ENCODE data around the gene ACVR2B.
A peak's percentile ranks its signal among the peaks of the same experiment; 100 is the strongest.

ACVR2B gene

DNA sequence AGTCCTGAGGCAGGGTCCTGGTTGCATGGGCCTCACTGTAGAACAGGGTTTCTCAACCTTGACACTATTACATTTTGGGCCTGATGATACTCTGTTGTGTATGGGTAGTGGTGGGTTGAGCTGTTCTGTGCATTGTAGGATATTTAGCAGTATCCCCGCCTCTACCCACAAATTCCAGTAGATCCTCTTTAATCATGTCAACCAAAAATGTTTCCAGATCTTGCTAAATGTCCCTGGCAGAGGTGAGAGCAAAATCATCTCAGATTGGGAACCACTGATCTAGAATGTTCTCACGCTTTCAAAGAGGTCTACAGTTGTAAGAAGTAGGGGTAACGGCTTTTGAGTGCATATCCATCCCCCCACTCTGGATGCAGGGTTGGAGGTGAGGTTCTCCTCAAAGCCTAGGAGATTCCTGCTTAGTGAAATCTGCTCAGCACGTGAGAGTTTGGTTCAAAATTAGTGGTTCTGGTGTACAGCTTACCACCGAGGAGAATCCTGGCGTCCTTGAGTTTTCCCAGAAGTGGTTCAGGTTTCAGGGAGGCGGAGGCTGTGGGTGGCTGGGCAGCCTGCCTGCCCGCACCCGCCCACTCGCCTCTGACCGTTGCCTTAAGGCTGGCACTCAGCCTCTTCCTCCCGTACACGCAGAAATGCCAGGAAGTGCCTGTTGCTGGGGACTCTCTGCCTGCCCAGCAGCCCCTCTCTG is 5.3 kb downstream of the ACVR2B start:
- DNase-seq (ENCODE audit: low spot score) = peak; percentile 77

DNA sequence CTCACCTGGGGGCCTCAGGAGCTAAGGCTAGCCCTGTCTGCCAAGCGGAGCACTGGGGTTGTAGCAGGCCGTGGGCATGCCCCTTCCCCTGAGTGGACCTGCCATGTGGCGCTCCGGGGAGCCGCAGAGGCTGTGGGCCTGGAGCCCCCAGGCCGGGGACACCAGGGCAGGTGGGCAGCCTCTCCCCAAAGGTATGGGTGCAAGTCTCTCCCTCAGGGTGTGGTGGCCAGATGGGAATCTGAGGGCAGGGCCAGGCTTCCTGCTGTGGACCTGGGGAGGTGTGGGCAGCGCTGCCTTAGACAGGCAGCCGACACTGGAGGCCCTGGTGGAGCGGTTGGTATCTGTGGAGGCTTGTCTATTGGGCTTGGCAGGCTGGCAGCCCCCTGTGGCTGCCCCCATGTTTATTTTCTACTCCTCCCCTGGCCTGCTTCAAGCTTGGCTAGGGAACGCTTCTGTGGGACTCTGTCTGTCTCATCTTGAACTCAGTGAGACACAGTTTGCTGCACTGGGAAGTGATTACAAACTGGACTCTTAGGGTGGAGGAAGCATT is 5.9 kb downstream of the ACVR2B start:
- no peak for DNase-seq (ENCODE audit: low spot score)

DNA sequence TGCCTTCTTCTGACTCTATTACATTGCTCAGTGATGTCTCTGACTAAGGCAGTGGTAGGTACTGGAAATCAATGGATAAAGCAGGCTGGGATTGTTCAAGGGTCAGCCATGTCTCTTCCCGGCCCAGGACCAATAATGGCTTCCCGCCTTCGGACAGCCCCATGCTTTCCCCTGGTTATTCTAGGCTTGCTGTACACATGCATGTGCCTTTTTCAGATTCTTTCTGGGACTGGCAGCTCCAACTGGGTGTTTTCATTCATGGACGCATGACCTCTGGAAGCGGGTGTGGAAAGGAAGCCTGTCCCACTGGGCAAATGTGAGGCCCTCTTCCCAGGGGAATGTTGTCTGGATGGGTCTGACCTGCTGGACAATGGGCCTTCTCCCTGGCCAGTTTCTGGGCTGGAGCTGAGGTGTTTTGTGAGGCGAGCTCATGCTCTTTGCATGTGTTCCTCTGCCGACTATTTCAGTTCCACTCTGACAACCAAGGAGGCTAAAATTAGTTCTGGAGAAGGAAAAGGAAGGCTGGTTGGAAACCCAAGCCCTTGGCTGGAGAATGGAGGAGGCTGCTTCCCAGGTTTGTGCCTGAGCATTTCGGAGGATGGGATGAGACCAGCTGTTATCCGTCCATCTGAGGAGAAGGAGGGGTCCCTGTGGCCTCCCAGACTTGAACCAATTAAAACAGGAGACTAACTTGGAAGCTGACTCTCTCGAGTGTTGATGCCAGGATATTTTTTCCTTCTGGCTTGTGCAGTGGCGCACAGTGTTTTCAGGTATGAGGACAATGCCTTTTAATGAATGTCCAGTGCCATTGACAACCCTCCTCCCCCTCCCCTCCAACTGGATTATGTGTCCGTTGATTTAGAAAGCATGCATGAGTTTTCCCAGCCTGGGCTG is 6.9 kb downstream of the ACVR2B start:
- DNase-seq (ENCODE audit: low spot score) = no peak

DNA sequence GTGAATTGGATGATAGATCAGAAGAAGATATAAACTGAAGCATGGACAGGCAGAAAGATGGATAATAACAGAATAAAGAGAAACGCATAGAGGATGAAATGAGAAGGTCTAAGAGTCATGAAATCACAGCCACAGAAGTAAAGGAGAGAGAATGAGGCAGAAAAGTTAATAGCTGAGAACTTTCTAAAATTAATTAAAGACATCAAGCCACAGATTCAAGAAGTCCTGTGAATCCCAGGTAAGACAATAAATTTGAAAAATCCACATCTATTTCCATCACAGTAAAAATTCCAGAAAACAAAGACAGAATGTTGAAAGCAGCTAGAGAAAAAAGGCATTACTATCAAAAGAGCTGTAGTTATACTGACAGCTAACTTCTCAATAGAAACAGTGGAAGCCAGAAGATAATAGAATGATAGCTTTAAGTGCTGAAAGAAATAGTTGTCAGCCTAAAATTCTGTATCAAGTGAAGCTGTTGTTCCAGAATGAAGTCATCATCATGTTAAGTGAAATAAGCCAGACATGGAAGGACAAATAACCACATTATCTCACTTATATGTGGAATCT is 12.0 kb downstream of the ACVR2B start:
- no peak for DNase-seq (ENCODE audit: low spot score)

DNA sequence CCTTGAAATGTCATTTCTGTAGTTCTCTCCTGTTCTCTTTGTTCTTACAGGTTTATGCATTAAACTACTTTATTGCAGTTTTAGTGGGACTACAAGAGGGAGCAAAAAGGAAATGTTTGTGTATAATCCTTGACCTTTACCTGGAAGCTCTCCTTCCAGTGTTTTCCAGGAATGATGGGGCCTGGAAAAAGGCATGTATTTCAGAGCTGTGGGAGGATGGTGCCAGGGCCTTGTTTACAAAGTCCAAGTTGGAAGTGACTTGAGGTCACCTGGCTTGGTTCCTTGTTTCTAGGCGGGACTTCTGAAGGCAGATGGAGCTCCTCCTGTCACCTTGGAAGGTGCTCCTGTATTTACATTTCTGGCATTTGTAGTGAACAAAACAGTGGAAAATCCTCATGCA is 15.1 kb downstream of the ACVR2B start:
- DNase-seq (ENCODE audit: low spot score) = no peak

DNA sequence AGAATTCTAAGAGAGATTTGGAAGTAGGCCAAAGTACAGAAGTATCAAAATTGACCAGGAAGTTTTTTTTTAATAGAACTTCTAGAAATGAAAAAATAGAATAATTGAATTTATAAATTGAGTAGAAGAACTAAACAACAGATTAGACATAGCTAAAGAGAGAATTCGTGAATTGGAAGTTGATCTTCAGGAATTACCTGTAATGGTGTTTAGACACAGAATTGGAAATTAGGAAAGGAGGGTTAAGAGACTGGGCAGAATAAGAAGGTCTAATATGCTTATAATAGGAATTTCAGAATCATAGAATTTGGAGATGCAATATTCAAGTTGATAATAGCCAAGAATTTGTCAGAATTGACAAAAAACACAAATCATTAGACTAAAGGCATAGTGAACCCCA is 16.2 kb downstream of the ACVR2B start:
- no peak for DNase-seq (ENCODE audit: low spot score)

DNA sequence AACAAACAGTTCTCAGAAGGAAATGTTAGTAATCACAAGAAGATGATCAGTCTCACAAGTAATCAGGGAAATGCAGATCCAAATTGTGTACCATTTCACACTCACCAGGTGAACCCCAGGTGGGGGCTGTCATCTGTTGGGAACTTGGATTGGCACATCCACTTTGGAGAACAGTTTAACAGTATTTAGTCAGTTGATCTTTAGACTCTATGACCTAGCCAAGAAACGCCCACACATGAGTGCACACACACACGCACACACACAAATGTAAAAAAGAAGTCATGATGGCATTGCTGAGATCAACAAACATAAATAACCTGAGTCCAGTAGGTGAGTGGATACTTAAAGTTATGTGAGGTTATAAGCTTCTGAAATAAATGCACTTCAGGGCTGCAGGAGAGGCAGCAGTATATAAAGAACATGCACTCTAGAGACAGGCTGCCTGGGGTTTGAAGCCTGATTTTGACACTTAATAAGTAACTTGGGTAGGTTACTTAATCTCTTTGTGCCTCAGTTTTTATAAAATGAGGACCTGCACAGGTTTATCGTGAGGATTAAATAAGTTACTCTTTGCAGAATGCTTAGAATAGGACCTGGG is 17.7 kb downstream of the ACVR2B start:
- DNase-seq (ENCODE audit: low spot score) = no peak

DNA sequence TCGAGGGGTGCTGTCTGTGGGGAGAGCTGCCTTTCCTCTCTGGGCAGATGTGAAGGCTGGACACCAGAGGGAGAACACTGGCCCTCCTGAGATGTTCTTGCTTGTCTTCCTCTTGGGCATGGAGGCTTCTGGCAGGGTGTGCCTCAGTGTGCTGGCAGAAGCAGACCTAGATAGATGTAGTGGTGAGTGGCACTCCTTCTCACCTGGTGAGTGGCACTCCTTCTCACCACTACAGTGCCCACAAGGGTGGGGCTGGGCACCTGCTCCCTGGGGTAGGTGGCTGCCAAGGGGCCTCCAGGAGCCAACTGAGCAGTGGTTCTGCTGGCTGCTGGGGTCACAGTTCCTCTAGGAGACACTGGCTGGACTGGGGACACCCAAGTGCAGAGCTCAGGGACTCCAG is 18.7 kb downstream of the ACVR2B start:
- no peak for DNase-seq (ENCODE audit: low spot score)

DNA sequence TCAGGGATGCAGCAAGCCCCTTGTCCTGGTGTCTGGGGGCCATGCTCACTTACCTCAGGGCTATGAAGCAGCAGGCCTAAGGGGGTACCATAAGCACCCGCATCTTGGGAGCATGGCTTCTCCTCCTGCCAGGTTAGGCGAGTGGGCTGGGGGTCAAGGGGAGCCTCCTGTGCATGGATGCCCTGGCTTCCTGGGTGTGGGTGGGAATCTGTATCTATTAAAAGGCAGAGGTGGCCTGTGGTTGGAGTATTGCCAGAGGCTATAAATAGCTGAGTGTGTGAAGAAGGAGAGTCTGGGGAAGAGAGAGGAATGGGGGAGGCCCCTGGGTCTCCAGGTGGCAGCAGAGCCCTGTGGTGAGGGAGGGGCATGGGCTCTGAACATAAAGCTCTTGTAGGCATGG is 19.5 kb downstream of the ACVR2B start:
- DNase-seq (ENCODE audit: low spot score) = no peak

DNA sequence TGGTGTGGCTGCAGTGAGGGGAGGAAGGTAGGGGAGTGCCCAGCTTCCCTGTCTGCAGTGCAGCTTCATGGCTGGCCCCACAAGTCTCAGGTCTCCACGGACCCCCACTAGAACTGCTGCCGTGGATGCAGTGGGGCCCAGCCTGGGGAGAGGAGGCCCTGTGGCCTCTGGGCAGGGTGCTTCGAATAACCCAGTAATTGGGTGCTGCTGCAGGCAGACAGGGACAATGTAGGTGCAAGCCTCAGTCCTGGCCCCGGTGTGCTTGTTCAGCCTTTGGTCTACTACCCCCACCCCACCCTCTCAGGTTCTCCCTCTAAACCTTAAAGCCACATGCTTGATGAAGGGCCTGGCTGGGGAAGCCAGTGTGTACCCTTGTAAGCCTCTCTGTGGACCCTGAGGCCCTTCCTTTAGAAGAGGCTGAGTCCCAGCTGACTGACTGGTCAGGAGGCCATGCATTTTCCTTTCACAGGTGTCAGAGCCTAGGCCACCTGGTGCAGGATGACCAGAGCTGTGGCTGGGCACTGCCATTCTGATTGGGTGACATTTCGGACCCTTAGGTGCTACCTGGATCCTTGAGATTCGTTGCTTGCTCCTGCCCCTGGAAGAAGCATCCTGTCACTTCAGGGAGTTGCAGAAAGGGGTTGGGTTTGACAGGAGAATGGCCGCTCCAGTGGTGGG is 21.4 kb downstream of the ACVR2B start:
- no peak for DNase-seq (ENCODE audit: low spot score)

DNA sequence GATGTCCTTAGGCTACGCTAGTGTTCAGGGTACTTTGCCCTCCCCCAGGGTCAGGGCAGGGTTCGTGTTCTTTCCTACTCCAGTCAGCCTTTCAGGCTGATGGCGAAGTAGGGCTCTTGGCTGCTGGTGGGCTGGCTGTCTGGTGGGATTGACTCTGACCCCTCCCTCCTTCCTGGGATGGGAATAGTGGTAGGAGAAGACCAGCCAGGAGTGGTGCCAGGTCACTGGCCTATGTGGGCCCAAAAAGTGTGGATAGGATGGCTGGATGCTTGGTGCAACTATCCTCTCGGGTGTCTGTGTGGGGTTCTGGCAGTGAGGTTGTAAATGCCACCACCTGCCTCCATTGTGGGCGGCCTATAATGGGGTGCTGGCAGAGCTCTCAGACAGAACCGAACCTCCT is 22.0 kb downstream of the ACVR2B start:
- no peak for DNase-seq (ENCODE audit: low spot score)

DNA sequence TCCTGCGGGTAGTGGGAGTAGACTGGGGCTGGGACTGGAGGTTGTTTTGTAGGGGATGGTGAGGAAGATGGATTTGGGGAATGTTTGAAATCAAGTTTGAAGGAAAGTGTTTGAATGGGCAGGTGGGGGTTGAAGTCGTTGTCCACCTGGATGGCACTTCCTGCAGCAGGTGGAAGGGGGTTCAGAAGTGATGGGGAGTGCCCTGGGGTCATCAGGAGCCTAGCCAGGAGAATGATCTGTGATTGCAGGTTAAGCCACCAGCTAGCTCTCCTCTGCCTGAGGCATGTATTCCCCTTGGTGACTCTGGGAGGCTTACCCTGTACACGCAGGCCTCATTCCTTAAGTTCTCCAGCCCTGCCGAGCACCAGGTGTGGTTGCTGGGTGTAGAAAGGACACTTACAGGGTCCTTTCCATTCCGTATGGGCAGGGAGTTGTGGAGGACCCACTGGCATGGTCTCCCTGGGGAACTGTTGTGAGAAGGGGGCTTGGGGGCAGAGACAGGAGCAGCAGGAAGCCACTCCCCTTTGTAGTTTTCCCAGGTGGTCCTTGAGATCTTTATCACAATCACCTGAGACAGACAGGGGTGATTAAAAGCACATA is 22.6 kb downstream of the ACVR2B start:
- DNase-seq (ENCODE audit: low spot score) = no peak

DNA sequence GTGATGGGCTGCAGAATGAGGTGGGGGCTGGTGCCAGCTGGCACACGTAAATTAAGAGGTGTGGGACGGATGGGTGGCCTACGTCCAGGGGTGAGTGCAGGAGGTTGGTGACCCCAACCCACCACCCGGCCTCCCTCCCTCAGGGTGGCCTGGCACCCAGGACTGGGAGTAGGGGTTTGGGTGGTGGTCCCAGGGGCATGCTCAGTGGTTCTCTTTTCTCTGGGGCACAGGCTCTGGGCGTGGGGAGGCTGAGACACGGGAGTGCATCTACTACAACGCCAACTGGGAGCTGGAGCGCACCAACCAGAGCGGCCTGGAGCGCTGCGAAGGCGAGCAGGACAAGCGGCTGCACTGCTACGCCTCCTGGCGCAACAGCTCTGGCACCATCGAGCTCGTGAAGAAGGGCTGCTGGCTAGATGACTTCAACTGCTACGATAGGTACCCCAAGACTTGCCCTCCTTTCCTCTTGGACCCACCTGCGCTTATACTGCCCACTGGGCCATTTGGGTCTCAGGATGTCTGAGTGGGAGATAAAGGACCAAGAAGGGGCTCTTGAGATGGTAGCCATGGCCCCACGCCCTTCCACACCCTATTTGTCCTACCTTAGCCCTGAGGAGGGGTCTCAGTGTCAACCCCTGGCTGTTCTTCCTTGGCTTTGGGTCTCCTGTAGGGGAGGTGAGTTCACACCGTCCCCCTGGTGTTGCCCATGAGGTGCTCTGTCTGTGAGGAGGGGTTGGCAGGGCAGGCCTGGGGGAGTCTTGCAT is 23.5 kb downstream of the ACVR2B start:
- DNase-seq (ENCODE audit: low spot score) = no peak

DNA sequence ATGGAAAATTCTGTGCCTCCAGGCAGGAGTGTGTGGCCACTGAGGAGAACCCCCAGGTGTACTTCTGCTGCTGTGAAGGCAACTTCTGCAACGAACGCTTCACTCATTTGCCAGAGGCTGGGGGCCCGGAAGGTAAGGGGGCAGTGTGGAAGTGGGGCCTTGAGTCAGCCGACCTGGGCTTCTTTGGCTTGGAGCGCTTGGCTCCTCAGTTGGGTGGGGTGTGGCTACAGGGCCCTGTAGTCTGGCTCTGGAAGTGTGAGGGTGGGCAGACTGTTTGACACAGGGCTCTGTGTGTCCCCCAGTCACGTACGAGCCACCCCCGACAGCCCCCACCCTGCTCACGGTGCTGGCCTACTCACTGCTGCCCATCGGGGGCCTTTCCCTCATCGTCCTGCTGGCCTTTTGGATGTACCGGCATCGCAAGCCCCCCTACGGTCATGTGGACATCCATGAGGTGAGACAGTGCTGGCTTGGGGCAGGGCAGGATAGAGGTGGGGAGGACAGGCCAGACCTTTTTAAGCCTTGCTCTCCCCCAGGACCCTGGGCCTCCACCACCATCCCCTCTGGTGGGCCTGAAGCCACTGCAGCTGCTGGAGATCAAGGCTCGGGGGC is 24.3 kb downstream of the ACVR2B start:
- no peak for DNase-seq (ENCODE audit: low spot score)

DNA sequence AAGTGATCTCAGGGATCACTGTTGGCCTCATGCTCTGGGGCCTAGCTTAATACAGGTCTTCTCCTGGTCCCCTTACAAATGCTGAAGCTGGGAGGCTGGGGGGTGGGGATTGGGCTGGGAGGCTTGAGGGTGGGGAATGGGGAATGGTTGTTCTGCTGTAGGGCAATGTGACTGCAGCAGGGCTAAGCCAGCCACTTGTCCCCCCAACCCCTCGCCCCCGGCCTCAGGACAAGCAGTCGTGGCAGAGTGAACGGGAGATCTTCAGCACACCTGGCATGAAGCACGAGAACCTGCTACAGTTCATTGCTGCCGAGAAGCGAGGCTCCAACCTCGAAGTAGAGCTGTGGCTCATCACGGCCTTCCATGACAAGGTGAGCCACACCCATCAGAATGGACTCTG is 25.2 kb downstream of the ACVR2B start:
- DNase-seq (ENCODE audit: low spot score) = no peak

DNA sequence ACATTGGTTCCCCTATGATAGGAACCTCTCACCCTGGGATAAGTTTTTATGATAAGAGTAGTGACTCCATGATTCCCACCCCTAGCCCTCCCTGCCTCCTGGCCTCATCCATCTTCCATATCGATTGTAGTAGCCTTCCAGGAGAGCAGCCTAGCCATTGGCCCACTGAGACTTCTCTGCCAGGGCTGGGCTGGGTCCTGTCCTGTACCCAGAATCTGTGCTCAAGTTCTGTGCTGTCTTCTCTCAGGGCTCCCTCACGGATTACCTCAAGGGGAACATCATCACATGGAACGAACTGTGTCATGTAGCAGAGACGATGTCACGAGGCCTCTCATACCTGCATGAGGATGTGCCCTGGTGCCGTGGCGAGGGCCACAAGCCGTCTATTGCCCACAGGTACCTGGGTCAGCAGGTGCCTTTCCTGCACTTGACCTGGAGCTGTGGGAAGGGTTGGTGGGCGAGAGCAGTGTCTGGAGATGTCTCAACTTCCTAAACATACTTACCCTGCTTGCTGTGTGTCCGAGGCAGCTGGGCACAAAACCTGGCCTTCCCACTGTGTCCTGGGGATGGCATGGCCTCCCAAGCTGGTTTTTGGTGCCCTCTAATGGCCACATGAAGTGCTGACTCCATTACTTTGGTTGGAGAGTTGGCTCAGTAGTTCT is 25.9 kb downstream of the ACVR2B start:
- peak; percentile 88 for DNase-seq (ENCODE audit: low spot score)

DNA sequence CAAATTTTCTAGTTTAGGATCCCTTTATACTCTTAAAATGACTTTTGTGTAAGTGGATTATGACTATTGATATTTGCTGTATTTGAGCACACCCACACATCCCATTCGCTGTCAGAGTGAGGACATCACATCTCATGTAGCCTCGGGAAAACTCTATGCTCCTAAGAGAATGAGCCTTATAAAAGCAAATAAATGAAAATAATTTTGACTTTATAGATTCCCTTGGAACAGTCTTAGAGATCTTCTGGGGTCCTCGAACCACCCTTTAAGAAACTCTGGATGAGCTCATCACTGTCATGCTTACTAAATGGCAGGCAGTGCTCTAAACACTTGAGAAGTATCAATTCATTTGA is 26.4 kb downstream of the ACVR2B start:
- DNase-seq (ENCODE audit: low spot score) = no peak

DNA sequence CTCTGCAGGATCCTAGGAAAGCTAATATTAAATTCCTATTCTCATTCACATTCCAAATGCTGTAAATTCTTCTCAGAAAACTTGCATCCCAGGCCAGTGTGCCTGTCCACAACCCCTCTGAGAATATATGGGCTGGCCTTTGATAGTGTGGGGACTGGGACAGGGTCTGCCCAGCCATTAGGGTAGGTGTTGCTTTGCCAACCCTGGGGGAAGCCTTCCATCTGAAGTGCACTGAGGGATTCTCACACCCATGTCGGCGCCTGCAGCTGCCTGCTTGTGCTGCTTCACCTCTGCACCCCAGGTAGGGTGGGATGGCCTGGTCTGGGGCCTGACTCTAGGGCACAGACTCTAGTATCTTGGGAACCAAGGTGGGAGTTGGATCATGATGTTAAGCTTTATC is 27.2 kb downstream of the ACVR2B start:
- no peak for DNase-seq (ENCODE audit: low spot score)

DNA sequence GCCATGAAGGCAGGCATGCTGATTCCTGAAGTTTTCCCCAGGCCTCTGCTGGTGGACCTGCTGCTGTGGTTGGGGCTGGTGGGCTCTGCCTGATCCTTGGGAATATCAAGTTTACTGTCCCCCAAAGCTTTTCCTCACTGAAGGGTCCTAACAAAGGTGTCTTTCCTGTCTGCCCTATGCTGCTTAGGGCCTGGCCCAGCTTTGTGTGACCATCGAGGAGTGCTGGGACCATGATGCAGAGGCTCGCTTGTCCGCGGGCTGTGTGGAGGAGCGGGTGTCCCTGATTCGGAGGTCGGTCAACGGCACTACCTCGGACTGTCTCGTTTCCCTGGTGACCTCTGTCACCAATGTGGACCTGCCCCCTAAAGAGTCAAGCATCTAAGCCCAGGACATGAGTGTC is 29.3 kb downstream of the ACVR2B start:
- no peak for DNase-seq (ENCODE audit: low spot score)

DNA sequence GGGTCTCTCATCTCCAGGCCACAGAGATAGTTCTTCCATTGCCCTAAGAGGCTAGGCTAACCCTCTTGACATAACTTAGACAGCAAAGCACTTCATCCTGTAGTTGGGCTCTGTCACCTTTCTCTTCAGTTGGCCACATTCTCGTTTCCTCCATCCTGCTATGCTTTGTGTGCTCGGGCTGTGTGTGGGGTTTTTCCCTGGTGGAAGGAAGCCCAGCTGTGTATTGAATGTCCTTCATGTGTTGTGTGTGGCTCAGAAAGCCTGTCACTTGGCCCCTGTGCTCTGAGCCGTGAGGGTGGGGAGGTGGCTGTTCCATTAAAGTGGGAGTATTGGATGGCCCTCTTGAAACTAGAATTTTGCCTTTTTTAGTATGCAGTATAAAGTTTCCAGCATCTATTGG is 33.6 kb downstream of the ACVR2B start:
- DNase-seq (ENCODE audit: low spot score) = no peak

All from AG08395 (cell line).